Natural killer cell (primary cell): ENCODE measurements around the gene PDCD2L. TPM values are rescaled to one million over a fixed set of nuclear protein-coding genes. Genes with fewer than 3 reads are reported as not detected.

ENCODE experiments used
- ATAC-seq, 3 donors: fragments of 150-1000 bp in 2 of 3; fragments of 200-7000 bp in 1 of 3; cut with Tn5 transposase; 1 replicate in 1 of 3; 2 replicates in 2 of 3; pipeline ENCODE4 v1.10.0; 2021; ENCODE audit warnings: mild to moderate bottlenecking in 2 of 3, moderate library complexity in 2 of 3
- DNase-seq, 2 donors: peaks; one replicate each; pipeline versions ENCODE4 v3.0.0 to v3.0.0-alpha.2; 2013 to 2021; ENCODE audit warnings: mixed read lengths in 1 of 2
- H3K27ac ChIP-seq: one replicate; pipeline ENCODE4 v1.5.1; 2013; ENCODE audit warnings: mild to moderate bottlenecking, low read length
- H3K27me3 ChIP-seq: one replicate; pipeline ENCODE4 v1.6.1; 2013; ENCODE audit warnings: low read length; ENCODE audit not compliant: control insufficient read depth, insufficient read depth
- H3K36me3 ChIP-seq: one replicate; pipeline ENCODE4 v1.6.1; 2013; ENCODE audit warnings: low read length; ENCODE audit not compliant: control insufficient read depth, insufficient read depth
- H3K4me1 ChIP-seq: one replicate; pipeline ENCODE4 v1.6.1; 2013; ENCODE audit warnings: low read length; ENCODE audit not compliant: control insufficient read depth, insufficient read depth
- H3K4me3 ChIP-seq: one replicate; pipeline ENCODE4 v1.5.1; 2013; ENCODE audit warnings: low read length
- H3K9me3 ChIP-seq: one replicate; pipeline ENCODE4 v1.6.1; 2013; ENCODE audit warnings: low read length; ENCODE audit not compliant: control insufficient read depth, insufficient read depth
- H3K27ac Mint-ChIP-seq, 2 donors: one replicate each; pipeline ENCODE4 v1.8.0; 2022; ENCODE audit warnings: mild to moderate bottlenecking in 2 of 2, mixed read lengths in 2 of 2, moderate library complexity in 1 of 2
- H3K27me3 Mint-ChIP-seq, 2 donors: one replicate each; pipeline ENCODE4 v1.8.0; 2022; ENCODE audit warnings: low read depth in 2 of 2, mixed read lengths in 2 of 2
- H3K36me3 Mint-ChIP-seq: one replicate; pipeline ENCODE4 v1.8.0; 2022; ENCODE audit warnings: mixed read lengths
- H3K4me1 Mint-ChIP-seq, 2 donors: one replicate each; pipeline ENCODE4 v1.8.0; 2022; ENCODE audit warnings: mixed read lengths in 2 of 2
- H3K4me3 Mint-ChIP-seq: one replicate; pipeline ENCODE4 v1.8.0; 2022; ENCODE audit warnings: mild to moderate bottlenecking, moderate library complexity, mixed read lengths
- H3K9me3 Mint-ChIP-seq, 2 donors: one replicate each; pipeline ENCODE4 v1.8.0; 2022; ENCODE audit warnings: mixed read lengths in 2 of 2
- CTCF ChIP-seq: fragments of 200-600 bp; IDR thresholded peaks from one replicate; pipeline ENCODE4 v1.8.0; 2022; ENCODE audit warnings: antibody characterized with exemption
- WGBS: methylation state at CpG from one replicate; pipeline ENCODE4 v1.1.7; 2013; ENCODE audit warnings: missing lambda C conversion rate; ENCODE audit not compliant: insufficient coverage; 5-methylcytosine and 5-hydroxymethylcytosine counted together
- intact Hi-C: fragments of 100-400 bp; cut with micrococcal nuclease; formaldehyde crosslinking; loops from one replicate; pipeline ENCODE4 v1.14.2; 2022
- total RNA-seq, 4 donors: library from RNA; stranded (reverse); fragments of 120-200 nt in 1 of 4; gene quantifications; one replicate each; pipeline versions ENCODE4 v1.2.3 to v1.2.4, GENCODE V29; 2013 to 2022

PDCD2L gene
- total RNA-seq, 3 donors from 2014 or later (not counting 1 experiment from before 2014, with no cell fraction given), result 4.7 to 8.6 (median 5.6) TPM

GRCh38 chr19:34357431-34357830, 46.8 kb upstream of the PDCD2L start:
- H3K9me3 ChIP-seq, result no peaks in the 10 kb centered on the region
- 98% methylated on average over 4 of the region's 4 CpGs for WGBS
- no peak overlapping the region for H3K4me3 ChIP-seq
- peaks cover 13% of the 10 kb centered on the region for H3K36me3 ChIP-seq
- intact Hi-C loops, result no loop called here
- peaks cover 25% of the 10 kb centered on the region for H3K4me1 ChIP-seq
- H3K27me3 Mint-ChIP-seq, result no peaks in the 10 kb centered on the region
- no peaks in the 10 kb centered on the region for H3K9me3 Mint-ChIP-seq
- TF ChIP-seq CTCF, result no peak
- H3K4me1 Mint-ChIP-seq, result peaks cover 18 to 24% of the 10 kb centered on the region in 2 donors
- no peak for ATAC-seq
- H3K27ac Mint-ChIP-seq, result peak overlapping the region; percentile 2 to 59
- H3K36me3 Mint-ChIP-seq, result peaks cover 7% of the 10 kb centered on the region
- H3K27me3 ChIP-seq, result no peaks in the 10 kb centered on the region
- peak overlapping the region; percentile 64 for H3K4me3 Mint-ChIP-seq
- no peak overlapping the region for H3K27ac ChIP-seq
- DNase-seq, result no peak

DNA sequence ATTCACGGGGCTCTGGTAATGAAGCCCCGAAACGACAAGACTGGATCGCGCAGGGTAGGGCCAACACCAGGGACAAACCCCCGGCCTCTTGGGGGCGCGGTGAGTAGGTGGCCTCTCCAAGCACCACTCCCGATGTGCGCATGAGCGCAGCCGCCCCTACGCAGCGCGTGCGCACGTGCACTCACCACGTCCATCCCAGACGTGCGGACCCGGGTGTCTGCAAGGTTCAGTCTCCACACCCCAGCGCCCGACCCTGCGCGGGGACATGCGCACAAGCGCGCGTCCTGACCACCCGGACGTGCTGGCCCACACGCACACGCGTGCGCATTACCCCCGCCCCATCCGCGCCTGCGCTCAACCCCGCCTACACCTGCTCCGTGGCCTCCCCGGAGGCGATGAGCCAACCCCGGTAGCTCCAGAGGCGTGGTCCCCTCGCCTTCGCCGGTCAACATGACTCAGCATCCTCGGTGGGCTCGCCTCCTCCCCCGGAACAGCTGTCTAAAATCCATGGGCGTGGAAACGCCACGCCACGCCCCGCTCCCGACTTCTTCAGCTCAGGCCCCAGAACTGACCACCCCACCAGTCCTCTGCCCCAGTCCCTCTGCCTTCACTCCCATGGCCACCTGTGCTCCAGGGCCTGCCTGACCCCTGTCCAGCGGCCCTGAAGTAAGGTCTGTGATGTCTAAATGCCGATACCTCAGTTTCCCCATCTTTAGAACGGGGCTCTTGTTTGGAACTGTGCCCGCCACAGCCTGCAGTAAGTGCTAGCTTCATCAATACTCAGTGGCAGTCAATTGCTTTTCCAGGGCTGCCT, 44.9 kb upstream of the PDCD2L start:
- peaks cover 19 to 24% of the 10 kb centered on the region in 2 donors for H3K4me1 Mint-ChIP-seq
- no peaks in the 10 kb centered on the region for H3K27me3 Mint-ChIP-seq
- TF ChIP-seq CTCF, result peak; percentile 59
- H3K4me1 ChIP-seq, result peaks cover 19% of the 10 kb centered on the region
- peaks cover 2% of the 10 kb centered on the region for H3K36me3 ChIP-seq
- H3K27ac ChIP-seq, result peak overlapping the region; percentile 69
- 6% methylated on average over 61 of the region's 61 CpGs for WGBS
- H3K27ac Mint-ChIP-seq, result peak overlapping the region; percentile 87 to 95
- intact Hi-C loops, result loop anchor here (2.0 kb wide), 1 partner anchor 71 kb away; no protein-coding TSS in a partner anchor
- H3K36me3 Mint-ChIP-seq, result peaks cover 7% of the 10 kb centered on the region
- no peaks in the 10 kb centered on the region for H3K9me3 ChIP-seq
- no peaks in the 10 kb centered on the region for H3K9me3 Mint-ChIP-seq
- H3K4me3 Mint-ChIP-seq, result peak overlapping the region; percentile 95
- ATAC-seq (peak; percentile 87 to 93 (median 89)), DNase-seq (peak; percentile 85 to 96)
- peak overlapping the region; percentile 36 for H3K4me3 ChIP-seq
- no peaks in the 10 kb centered on the region for H3K27me3 ChIP-seq

GRCh38 chr19:34359954-34360315, 44.3 kb upstream of the PDCD2L start:
- no peak overlapping the region for H3K4me3 ChIP-seq
- no peak for TF ChIP-seq CTCF
- peaks cover 24% of the 10 kb centered on the region for H3K4me1 ChIP-seq
- H3K27ac Mint-ChIP-seq, result peak overlapping the region; percentile 87 to 95
- peaks cover 1% of the 10 kb centered on the region for H3K36me3 ChIP-seq
- H3K27me3 ChIP-seq, result no peaks in the 10 kb centered on the region
- no peaks in the 10 kb centered on the region for H3K9me3 Mint-ChIP-seq
- DNase-seq (no peak), ATAC-seq (no peak)
- no peaks in the 10 kb centered on the region for H3K27me3 Mint-ChIP-seq
- no peaks in the 10 kb centered on the region for H3K9me3 ChIP-seq
- H3K4me1 Mint-ChIP-seq, result peaks cover 24 to 27% of the 10 kb centered on the region in 2 donors
- H3K4me3 Mint-ChIP-seq, result peak overlapping the region; percentile 95
- intact Hi-C loops, result loop anchor here (2.0 kb wide), 1 partner anchor 71 kb away; no protein-coding TSS in a partner anchor
- peak overlapping the region; percentile 65 for H3K27ac ChIP-seq
- H3K36me3 Mint-ChIP-seq, result peaks cover 2% of the 10 kb centered on the region
- WGBS, result 94% methylated on average over 7 of the region's 7 CpGs
